ENCODE data around the gene PRKCH. TPM values are rescaled to one million over a fixed set of nuclear protein-coding genes. Genes with fewer than 3 reads are reported as not detected.

The PRKCH gene
- total and polyA plus RNA-seq, 2 donors from 2014 or later: 8.3 to 47.0 TPM

- intact Hi-C loops (cut with DNase I): no loop called here
- no peaks in the 10 kb centered on the region for H3K9me3 ChIP-seq (ENCODE audit: control insufficient read depth in 2 of 3, insufficient read depth in 1 of 3, low read length in 3 of 3)
These were observed 230.9 kb downstream of the PRKCH start for GRCh38 chr14:61552241-61552640.

GRCh38 chr14:61553730-61554641 is 232.6 kb downstream of the PRKCH start:
- Histone ChIP-seq H3K27ac (ENCODE audit: low read depth in 2 of 2, low read length in 2 of 2) (no peak overlapping the region), H3K4me1 (ENCODE audit: control insufficient read depth in 2 of 3, insufficient read depth in 2 of 3, low read depth in 1 of 3, low read length in 3 of 3) (peaks cover 0 to 15% (median 14%) of the 10 kb centered on the region in 3 donors), H3K36me3 (ENCODE audit: control insufficient read depth in 2 of 3, insufficient read depth in 3 of 3, low read length in 3 of 3) (no peaks in the 10 kb centered on the region), H3K27me3 (ENCODE audit: control insufficient read depth, insufficient read depth, low read length) (no peaks in the 10 kb centered on the region), H3K9ac (ENCODE audit: low read length in 3 of 3) (no peak overlapping the region), H3K9me3 (ENCODE audit: control insufficient read depth in 2 of 3, insufficient read depth in 1 of 3, low read length in 3 of 3) (no peaks in the 10 kb centered on the region), H3K4me3 (ENCODE audit: low read length in 3 of 3) (no peak overlapping the region)
- TF ChIP-seq, protein P1, sequence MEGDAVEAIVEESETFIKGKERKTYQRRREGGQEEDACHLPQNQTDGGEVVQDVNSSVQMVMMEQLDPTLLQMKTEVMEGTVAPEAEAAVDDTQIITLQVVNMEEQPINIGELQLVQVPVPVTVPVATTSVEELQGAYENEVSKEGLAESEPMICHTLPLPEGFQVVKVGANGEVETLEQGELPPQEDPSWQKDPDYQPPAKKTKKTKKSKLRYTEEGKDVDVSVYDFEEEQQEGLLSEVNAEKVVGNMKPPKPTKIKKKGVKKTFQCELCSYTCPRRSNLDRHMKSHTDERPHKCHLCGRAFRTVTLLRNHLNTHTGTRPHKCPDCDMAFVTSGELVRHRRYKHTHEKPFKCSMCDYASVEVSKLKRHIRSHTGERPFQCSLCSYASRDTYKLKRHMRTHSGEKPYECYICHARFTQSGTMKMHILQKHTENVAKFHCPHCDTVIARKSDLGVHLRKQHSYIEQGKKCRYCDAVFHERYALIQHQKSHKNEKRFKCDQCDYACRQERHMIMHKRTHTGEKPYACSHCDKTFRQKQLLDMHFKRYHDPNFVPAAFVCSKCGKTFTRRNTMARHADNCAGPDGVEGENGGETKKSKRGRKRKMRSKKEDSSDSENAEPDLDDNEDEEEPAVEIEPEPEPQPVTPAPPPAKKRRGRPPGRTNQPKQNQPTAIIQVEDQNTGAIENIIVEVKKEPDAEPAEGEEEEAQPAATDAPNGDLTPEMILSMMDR (IDR thresholded peaks at IDR 0.05; ENCODE audit: borderline replicate concordance, extremely low read depth, insufficient read depth): no peak
- intact Hi-C loops (cut with DNase I): no loop called here
- FAIRE-seq (no peak), DNase-seq (no peak)

More at GRCh38 chr14:61552241-61552640, 230.9 kb downstream of the PRKCH start:
- peak overlapping the region; percentile 8 to 85 for H3K27ac ChIP-seq (ENCODE audit: low read depth in 2 of 2, low read length in 2 of 2)
- DNase-seq (no peak), FAIRE-seq (no peak)
- no peak overlapping the region for H3K4me3 ChIP-seq (ENCODE audit: low read length in 3 of 3)
- TF ChIP-seq, protein P1 (IDR thresholded peaks at IDR 0.05; ENCODE audit: borderline replicate concordance, extremely low read depth, insufficient read depth): no peak
- H3K27me3 ChIP-seq (ENCODE audit: control insufficient read depth, insufficient read depth, low read length): no peaks in the 10 kb centered on the region
- H3K9ac ChIP-seq (ENCODE audit: low read length in 3 of 3): no peak overlapping the region
- H3K36me3 ChIP-seq (ENCODE audit: control insufficient read depth in 2 of 3, insufficient read depth in 3 of 3, low read length in 3 of 3): no peaks in the 10 kb centered on the region
- peaks cover 0 to 11% (median 9%) of the 10 kb centered on the region in 3 donors for H3K4me1 ChIP-seq (ENCODE audit: control insufficient read depth in 2 of 3, insufficient read depth in 2 of 3, low read depth in 1 of 3, low read length in 3 of 3)

- FAIRE-seq (no peak), DNase-seq (no peak)
- TF ChIP-seq, protein P1 (IDR thresholded peaks at IDR 0.05; ENCODE audit: borderline replicate concordance, extremely low read depth, insufficient read depth): no peak
- Histone ChIP-seq H3K9me3 (ENCODE audit: control insufficient read depth in 2 of 3, insufficient read depth in 1 of 3, low read length in 3 of 3) (no peaks in the 10 kb centered on the region), H3K27ac (ENCODE audit: low read depth in 2 of 2, low read length in 2 of 2) (peak overlapping the region in 1 of 2 donors; percentile 15), H3K27me3 (ENCODE audit: control insufficient read depth, insufficient read depth, low read length) (no peaks in the 10 kb centered on the region), H3K9ac (ENCODE audit: low read length in 3 of 3) (no peak overlapping the region), H3K4me1 (ENCODE audit: control insufficient read depth in 2 of 3, insufficient read depth in 2 of 3, low read depth in 1 of 3, low read length in 3 of 3) (peaks cover 0 to 22% (median 17%) of the 10 kb centered on the region in 3 donors), H3K36me3 (ENCODE audit: control insufficient read depth in 2 of 3, insufficient read depth in 3 of 3, low read length in 3 of 3) (no peaks in the 10 kb centered on the region), H3K4me3 (ENCODE audit: low read length in 3 of 3) (no peak overlapping the region)
- intact Hi-C loops (cut with DNase I): no loop called here
These were observed 233.9 kb downstream of the PRKCH start for GRCh38 chr14:61555056-61555838.

Measured in kidney (tissue), 14 donors.